Measurements from ENCODE around the gene SPTBN4.

The SPTBN4 gene

GRCh38 chr19:40466985-40467734, at the start of gene SPTBN4:
SPTBN4 (plus strand) TSS chr19:40467001; CDS start chr19:40472622, 5,621 bp downstream.
- no peak for TF ChIP-seq CTCF (IDR thresholded peaks at IDR 0.05; ENCODE audit: low read length, missing control alignments)
- DNase-seq (ENCODE audit: low read depth) = no peak

GRCh38 chr19:40417643-40417981, 49.2 kb upstream of the SPTBN4 start:
- no peak overlapping the region for H3K4me3 ChIP-seq (replicated peaks; ENCODE audit: low read depth, low read length)

More at GRCh38 chr19:40466985-40467734, at the start of gene SPTBN4:
- H3K4me3 ChIP-seq (replicated peaks; ENCODE audit: low read depth, low read length) = peak within 1 kb of the TSS; percentile 42

DNA sequence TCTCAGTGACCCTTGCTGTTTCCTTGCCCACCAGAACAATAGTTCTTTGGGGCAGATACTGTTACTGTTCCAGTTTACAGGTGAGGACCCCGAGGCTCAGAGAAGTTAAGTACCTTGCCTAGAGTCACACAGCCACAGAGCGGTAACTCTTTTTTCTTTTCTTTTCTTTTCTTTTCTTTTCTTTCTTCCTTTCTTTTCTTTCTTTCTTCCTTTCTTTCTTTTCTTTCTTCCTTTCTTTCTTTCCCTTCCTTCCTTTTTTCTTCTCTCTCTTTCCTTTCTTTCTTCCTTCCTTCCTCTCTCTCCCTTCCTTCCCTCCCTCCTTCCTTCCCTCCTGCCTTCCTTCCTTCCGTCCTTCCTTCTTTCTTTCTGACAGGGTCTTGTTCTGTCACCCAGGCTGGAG, 48.8 kb upstream of the SPTBN4 start:
- no peak for DNase-seq (ENCODE audit: low read depth)
- no peak overlapping the region for H3K4me3 ChIP-seq (replicated peaks; ENCODE audit: low read depth, low read length)
- TF ChIP-seq CTCF (IDR thresholded peaks at IDR 0.05; ENCODE audit: low read length, missing control alignments) = no peak

More at GRCh38 chr19:40417643-40417981, 49.2 kb upstream of the SPTBN4 start:
- DNase-seq (ENCODE audit: low read depth) = no peak
- TF ChIP-seq CTCF (IDR thresholded peaks at IDR 0.05; ENCODE audit: low read length, missing control alignments) = no peak

DNA sequence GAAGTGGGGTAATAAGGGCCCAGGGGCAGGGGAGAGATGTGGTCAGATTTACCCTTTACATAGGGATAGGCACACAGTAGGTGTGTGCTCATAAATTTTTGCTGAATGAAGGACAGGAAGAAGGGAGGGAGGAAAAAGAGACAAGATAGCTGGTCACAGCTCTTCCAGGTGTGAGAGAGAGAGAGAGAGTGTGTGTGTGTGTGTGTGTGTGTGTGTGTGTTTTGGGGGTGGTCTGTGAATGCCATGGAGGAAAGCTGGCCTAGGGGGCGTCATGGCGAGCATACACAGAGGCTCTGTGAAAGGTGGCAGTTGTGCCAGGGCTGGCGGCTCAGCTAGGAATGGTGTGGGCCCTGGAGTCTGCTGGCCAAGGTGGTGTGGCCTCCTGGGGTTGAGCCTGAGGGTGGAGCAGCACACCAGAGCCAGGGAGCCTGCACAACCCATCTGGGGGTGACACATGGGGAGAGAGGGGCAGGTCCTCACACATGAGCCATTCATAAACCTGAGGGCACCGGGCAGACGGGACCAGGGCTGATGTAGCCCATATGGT, 47.7 kb upstream of the SPTBN4 start:
- DNase-seq (ENCODE audit: low read depth) = no peak
- no peak overlapping the region for H3K4me3 ChIP-seq (replicated peaks; ENCODE audit: low read depth, low read length)
- no peak for TF ChIP-seq CTCF (IDR thresholded peaks at IDR 0.05; ENCODE audit: low read length, missing control alignments)

DNA sequence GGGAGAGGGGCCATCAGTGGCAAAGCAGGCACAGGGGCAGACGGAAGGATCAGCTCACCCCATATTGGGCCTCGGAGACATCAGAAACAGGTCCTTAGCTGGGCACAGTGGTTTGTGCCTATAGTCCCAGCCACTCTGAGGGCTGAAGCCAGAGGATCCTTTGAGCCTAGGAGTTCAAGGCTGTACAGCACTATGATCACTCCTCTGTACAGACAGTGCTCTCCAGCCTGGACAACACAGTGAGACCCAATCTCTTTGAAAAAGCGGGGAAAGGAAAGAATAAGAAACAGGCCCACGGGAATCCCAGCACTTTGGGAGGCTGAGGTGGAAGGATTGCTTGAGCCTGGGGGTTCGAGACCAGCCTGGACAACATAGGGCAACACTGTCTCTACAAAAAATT, 47.0 kb upstream of the SPTBN4 start:
- no peak for TF ChIP-seq CTCF (IDR thresholded peaks at IDR 0.05; ENCODE audit: low read length, missing control alignments)
- no peak overlapping the region for H3K4me3 ChIP-seq (replicated peaks; ENCODE audit: low read depth, low read length)
- no peak for DNase-seq (ENCODE audit: low read depth)

GRCh38 chr19:40420451-40420765, 46.4 kb upstream of the SPTBN4 start:
- TF ChIP-seq CTCF (IDR thresholded peaks at IDR 0.05; ENCODE audit: low read length, missing control alignments) = no peak
- no peak for DNase-seq (ENCODE audit: low read depth)
- H3K4me3 ChIP-seq (replicated peaks; ENCODE audit: low read depth, low read length) = peak overlapping the region; percentile 64

Data from fibroblast of pulmonary artery (primary cell).